D721Med (cell line): ENCODE data around the gene MSRB1.

Experiments used
- DNase-seq: peaks from one replicate; pipeline ENCODE4 v3.0.0; 2011; ENCODE audit warnings: low spot score; ENCODE audit not compliant: insufficient read length
- FAIRE-seq: peaks from 2 replicates; lab custom pipeline; 2011; peaks lifted over from hg19 to GRCh38; lab: Jason Lieb, UNC
- CTCF ChIP-seq: IDR thresholded peaks from 2 replicates; pipeline ENCODE4 v1.5.1; 2012; ENCODE audit warnings: mild to moderate bottlenecking, control low read depth; ENCODE audit not compliant: insufficient read depth; ENCODE audit errors: missing control alignments

MSRB1 gene

GRCh38 chr16:1908983-1909382 lies 34.0 kb downstream of the MSRB1 start:
- DNase-seq, result no peak
- FAIRE-seq, result no peak

GRCh38 chr16:1908184-1908583 lies 34.8 kb downstream of the MSRB1 start:
- TF ChIP-seq CTCF, result no peak
- no peak for FAIRE-seq
- no peak for DNase-seq

More at GRCh38 chr16:1908983-1909382, 34.0 kb downstream of the MSRB1 start:
- no peak for TF ChIP-seq CTCF

GRCh38 chr16:1907226-1907860 lies 35.7 kb downstream of the MSRB1 start:
- no peak for DNase-seq
- no peak for FAIRE-seq
- TF ChIP-seq CTCF, result no peak

GRCh38 chr16:1906846-1907165 lies 36.2 kb downstream of the MSRB1 start:
- DNase-seq, result no peak
- no peak for FAIRE-seq

GRCh38 chr16:1906055-1906845 lies 36.7 kb downstream of the MSRB1 start:
- no peak for TF ChIP-seq CTCF
- no peak for FAIRE-seq
- no peak for DNase-seq

More at GRCh38 chr16:1906846-1907165, 36.2 kb downstream of the MSRB1 start:
- no peak for TF ChIP-seq CTCF

- no peak for DNase-seq
- FAIRE-seq, result no peak
- TF ChIP-seq CTCF, result no peak
Measured at GRCh38 chr16:1903845-1904840, 38.9 kb downstream of the MSRB1 start.
